Mammary epithelial cell (primary cell): ENCODE data around the gene RET.

Source experiments
- EZH2 ChIP-seq: IDR thresholded peaks from 2 replicates; pipeline ENCODE4 v1.6.1; 2012; ENCODE audit warnings: low read length, inconsistent platforms, borderline replicate concordance
- TF ChIP-seq, protein P1 (sequence below), 2 donors: IDR thresholded peaks in 1 of 2; conservative IDR thresholded peaks in 1 of 2; 2 replicates each; pipeline ENCODE4 v1.5.1; 2011 to 2012; ENCODE audit warnings: inconsistent platforms in 2 of 2, low read length in 2 of 2, mild to moderate bottlenecking in 2 of 2, control low read depth in 1 of 2, low read depth in 1 of 2; ENCODE audit not compliant: insufficient read depth in 1 of 2; ENCODE audit errors: extremely low read depth in 1 of 2

DNA sequence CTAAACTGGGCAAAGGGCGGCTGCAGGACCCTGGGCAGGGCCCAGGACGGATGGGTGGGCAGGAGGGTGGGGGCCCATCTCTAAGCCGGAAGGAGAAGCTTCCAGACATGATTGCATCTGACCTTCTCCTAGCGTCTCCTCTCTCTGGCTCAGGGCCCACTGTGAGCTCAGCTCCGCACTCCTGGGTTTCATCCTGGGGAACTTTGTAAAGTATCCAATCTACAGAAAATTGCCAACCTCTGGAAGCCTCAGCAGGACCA lies 8.8 kb upstream of the RET start:
- TF ChIP-seq EZH2 = no peak
- TF ChIP-seq, protein P1, sequence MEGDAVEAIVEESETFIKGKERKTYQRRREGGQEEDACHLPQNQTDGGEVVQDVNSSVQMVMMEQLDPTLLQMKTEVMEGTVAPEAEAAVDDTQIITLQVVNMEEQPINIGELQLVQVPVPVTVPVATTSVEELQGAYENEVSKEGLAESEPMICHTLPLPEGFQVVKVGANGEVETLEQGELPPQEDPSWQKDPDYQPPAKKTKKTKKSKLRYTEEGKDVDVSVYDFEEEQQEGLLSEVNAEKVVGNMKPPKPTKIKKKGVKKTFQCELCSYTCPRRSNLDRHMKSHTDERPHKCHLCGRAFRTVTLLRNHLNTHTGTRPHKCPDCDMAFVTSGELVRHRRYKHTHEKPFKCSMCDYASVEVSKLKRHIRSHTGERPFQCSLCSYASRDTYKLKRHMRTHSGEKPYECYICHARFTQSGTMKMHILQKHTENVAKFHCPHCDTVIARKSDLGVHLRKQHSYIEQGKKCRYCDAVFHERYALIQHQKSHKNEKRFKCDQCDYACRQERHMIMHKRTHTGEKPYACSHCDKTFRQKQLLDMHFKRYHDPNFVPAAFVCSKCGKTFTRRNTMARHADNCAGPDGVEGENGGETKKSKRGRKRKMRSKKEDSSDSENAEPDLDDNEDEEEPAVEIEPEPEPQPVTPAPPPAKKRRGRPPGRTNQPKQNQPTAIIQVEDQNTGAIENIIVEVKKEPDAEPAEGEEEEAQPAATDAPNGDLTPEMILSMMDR (conservative IDR thresholded peaks at IDR 0.05 in 1 of 2, IDR thresholded peaks at IDR 0.05 in 1 of 2; ENCODE audit: extremely low read depth in 1 of 2, insufficient read depth in 1 of 2, low read depth in 1 of 2, low read length in 2 of 2) = no peak
